ENCODE results near the gene PRR29.

The PRR29 gene

GRCh38 chr17:64051153-64051552 is 53.0 kb downstream of the PRR29 start:
- DNase-seq: no peak

GRCh38 chr17:64053101-64053500 is 55.0 kb downstream of the PRR29 start:
- no peak for DNase-seq

Measured in NK-92 treated with Interleukin-12 subunit alpha and Interleukin-12 subunit beta, amount 100 ng/mL, for 24 hours (cell line).